SK-N-SH (cell line): ENCODE results near the gene EHD3.

Experiments used
- EZH2phosphoT487 ChIP-seq: fragments of 200-600 bp; sonication (generic); IDR thresholded peaks from 2 replicates; pipeline ENCODE4 v1.6.1; 2017; ENCODE audit warnings: low read depth, mixed run types, mild to moderate bottlenecking, antibody characterized with exemption, moderate library complexity, borderline replicate concordance
- SMC3 ChIP-seq: IDR thresholded peaks from 2 replicates; pipeline ENCODE4 v1.6.1; 2012; ENCODE audit warnings: low read depth, low read length, improper control_type of control experiment
- TF ChIP-seq, protein P1 (sequence below): IDR thresholded peaks from 2 replicates; pipeline ENCODE4 v1.6.1; 2012; ENCODE audit warnings: mild to moderate bottlenecking, low read depth, low read length, moderate library complexity
- TF ChIP-seq, protein P2 (sequence below): fragments of 200-600 bp; sonication (generic); IDR thresholded peaks from 2 replicates; pipeline ENCODE4 v1.6.1; 2017; ENCODE audit warnings: antibody characterized with exemption, mild to moderate bottlenecking, moderate library complexity

DNA sequence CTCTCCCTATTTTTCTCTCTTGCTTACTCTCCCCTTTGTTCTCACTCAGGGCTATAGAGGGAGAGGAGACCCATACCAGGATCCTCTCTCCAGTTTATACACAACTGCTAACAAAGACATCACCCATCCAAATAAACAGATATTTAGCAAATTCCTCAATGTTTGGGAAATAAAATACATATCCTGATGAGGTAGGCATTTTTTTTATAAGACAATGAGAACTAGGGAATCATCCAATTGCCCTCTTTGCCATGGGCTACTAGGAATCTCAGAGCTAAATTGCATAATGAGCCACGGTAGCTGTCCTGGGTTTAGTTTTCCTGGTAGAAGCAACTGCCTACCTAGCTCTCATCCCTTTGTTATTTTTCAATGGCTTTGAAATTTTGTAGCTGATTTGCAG is 43.8 kb upstream of the EHD3 start:
- no peak for TF ChIP-seq EZH2phosphoT487
- no peak for TF ChIP-seq SMC3
- TF ChIP-seq, protein P1, sequence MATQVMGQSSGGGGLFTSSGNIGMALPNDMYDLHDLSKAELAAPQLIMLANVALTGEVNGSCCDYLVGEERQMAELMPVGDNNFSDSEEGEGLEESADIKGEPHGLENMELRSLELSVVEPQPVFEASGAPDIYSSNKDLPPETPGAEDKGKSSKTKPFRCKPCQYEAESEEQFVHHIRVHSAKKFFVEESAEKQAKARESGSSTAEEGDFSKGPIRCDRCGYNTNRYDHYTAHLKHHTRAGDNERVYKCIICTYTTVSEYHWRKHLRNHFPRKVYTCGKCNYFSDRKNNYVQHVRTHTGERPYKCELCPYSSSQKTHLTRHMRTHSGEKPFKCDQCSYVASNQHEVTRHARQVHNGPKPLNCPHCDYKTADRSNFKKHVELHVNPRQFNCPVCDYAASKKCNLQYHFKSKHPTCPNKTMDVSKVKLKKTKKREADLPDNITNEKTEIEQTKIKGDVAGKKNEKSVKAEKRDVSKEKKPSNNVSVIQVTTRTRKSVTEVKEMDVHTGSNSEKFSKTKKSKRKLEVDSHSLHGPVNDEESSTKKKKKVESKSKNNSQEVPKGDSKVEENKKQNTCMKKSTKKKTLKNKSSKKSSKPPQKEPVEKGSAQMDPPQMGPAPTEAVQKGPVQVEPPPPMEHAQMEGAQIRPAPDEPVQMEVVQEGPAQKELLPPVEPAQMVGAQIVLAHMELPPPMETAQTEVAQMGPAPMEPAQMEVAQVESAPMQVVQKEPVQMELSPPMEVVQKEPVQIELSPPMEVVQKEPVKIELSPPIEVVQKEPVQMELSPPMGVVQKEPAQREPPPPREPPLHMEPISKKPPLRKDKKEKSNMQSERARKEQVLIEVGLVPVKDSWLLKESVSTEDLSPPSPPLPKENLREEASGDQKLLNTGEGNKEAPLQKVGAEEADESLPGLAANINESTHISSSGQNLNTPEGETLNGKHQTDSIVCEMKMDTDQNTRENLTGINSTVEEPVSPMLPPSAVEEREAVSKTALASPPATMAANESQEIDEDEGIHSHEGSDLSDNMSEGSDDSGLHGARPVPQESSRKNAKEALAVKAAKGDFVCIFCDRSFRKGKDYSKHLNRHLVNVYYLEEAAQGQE = no peak
- TF ChIP-seq, protein P2, sequence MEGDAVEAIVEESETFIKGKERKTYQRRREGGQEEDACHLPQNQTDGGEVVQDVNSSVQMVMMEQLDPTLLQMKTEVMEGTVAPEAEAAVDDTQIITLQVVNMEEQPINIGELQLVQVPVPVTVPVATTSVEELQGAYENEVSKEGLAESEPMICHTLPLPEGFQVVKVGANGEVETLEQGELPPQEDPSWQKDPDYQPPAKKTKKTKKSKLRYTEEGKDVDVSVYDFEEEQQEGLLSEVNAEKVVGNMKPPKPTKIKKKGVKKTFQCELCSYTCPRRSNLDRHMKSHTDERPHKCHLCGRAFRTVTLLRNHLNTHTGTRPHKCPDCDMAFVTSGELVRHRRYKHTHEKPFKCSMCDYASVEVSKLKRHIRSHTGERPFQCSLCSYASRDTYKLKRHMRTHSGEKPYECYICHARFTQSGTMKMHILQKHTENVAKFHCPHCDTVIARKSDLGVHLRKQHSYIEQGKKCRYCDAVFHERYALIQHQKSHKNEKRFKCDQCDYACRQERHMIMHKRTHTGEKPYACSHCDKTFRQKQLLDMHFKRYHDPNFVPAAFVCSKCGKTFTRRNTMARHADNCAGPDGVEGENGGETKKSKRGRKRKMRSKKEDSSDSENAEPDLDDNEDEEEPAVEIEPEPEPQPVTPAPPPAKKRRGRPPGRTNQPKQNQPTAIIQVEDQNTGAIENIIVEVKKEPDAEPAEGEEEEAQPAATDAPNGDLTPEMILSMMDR = no peak
